PC-3 (cell line): ENCODE measurements around the gene SYNE1.

Experiments
- EZH2 ChIP-seq: fragments of 300-600 bp; sonication (generic); IDR thresholded peaks from one replicate; pipeline ENCODE4 v1.6.1; 2017; ENCODE audit warnings: antibody characterized with exemption, mild to moderate bottlenecking, low read length; ENCODE audit not compliant: unreplicated experiment
- EZH2phosphoT487 ChIP-seq: fragments of 300-600 bp; sonication (generic); IDR thresholded peaks from 2 replicates; pipeline ENCODE4 v1.6.1; 2018; ENCODE audit warnings: mild to moderate bottlenecking, antibody characterized with exemption, low read length, borderline replicate concordance
- TF ChIP-seq, protein P1 (sequence below): fragments of 300-600 bp; sonication (generic); conservative IDR thresholded peaks from 2 replicates; pipeline ENCODE4 v1.5.1; 2017; ENCODE audit warnings: antibody characterized with exemption, low read depth, mild to moderate bottlenecking, low read length

- TF ChIP-seq, protein P1, sequence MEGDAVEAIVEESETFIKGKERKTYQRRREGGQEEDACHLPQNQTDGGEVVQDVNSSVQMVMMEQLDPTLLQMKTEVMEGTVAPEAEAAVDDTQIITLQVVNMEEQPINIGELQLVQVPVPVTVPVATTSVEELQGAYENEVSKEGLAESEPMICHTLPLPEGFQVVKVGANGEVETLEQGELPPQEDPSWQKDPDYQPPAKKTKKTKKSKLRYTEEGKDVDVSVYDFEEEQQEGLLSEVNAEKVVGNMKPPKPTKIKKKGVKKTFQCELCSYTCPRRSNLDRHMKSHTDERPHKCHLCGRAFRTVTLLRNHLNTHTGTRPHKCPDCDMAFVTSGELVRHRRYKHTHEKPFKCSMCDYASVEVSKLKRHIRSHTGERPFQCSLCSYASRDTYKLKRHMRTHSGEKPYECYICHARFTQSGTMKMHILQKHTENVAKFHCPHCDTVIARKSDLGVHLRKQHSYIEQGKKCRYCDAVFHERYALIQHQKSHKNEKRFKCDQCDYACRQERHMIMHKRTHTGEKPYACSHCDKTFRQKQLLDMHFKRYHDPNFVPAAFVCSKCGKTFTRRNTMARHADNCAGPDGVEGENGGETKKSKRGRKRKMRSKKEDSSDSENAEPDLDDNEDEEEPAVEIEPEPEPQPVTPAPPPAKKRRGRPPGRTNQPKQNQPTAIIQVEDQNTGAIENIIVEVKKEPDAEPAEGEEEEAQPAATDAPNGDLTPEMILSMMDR, result no peak
- no peak for TF ChIP-seq EZH2
- no peak for TF ChIP-seq EZH2phosphoT487
Measured at GRCh38 chr6:152360034-152360433, 277.1 kb downstream of the SYNE1 start.
